Cerebellar nuclear complex (tissue), 1 donor: ENCODE data around the gene PLXNA4.

Source experiments
- DNase-seq, 2 experiments: peaks; one replicate each; lab custom pipeline; 2025; lab: John Stamatoyannopoulos, UW

The PLXNA4 gene

GRCh38 chr7:132564849-132565248 lies 11.4 kb downstream of the PLXNA4 start:
- no peak for DNase-seq

- no peak for DNase-seq
Measured at GRCh38 chr7:132564090-132564489, 12.2 kb downstream of the PLXNA4 start.

GRCh38 chr7:132562690-132563089 lies 13.6 kb downstream of the PLXNA4 start:
- DNase-seq = no peak

GRCh38 chr7:132561763-132562162 lies 14.5 kb downstream of the PLXNA4 start:
- DNase-seq = no peak

- no peak for DNase-seq
Measured at GRCh38 chr7:132560825-132561529, 15.3 kb downstream of the PLXNA4 start.

GRCh38 chr7:132560105-132560504 lies 16.2 kb downstream of the PLXNA4 start:
- no peak for DNase-seq

- DNase-seq = no peak
Measured at GRCh38 chr7:132558815-132559214, 17.5 kb downstream of the PLXNA4 start.

GRCh38 chr7:132557489-132558044 lies 18.7 kb downstream of the PLXNA4 start:
- DNase-seq = no peak

GRCh38 chr7:132554446-132554845 lies 21.8 kb downstream of the PLXNA4 start:
- no peak for DNase-seq

- DNase-seq = no peak
Measured at GRCh38 chr7:132553031-132553430, 23.2 kb downstream of the PLXNA4 start.

- DNase-seq = no peak
Measured at GRCh38 chr7:132551886-132552285, 24.4 kb downstream of the PLXNA4 start.

GRCh38 chr7:132551439-132551838 lies 24.8 kb downstream of the PLXNA4 start:
- no peak for DNase-seq

GRCh38 chr7:132548489-132549078 lies 27.7 kb downstream of the PLXNA4 start:
- DNase-seq = no peak

- DNase-seq = no peak
Measured at GRCh38 chr7:132547821-132548220, 28.4 kb downstream of the PLXNA4 start.

- no peak for DNase-seq
Measured at GRCh38 chr7:132546366-132547127, 29.7 kb downstream of the PLXNA4 start.

GRCh38 chr7:132545756-132546155 lies 30.5 kb downstream of the PLXNA4 start:
- DNase-seq = no peak

GRCh38 chr7:132544999-132545398 lies 31.3 kb downstream of the PLXNA4 start:
- no peak for DNase-seq

- DNase-seq = no peak
Measured at GRCh38 chr7:132544025-132544424, 32.2 kb downstream of the PLXNA4 start.

- DNase-seq = no peak
Measured at GRCh38 chr7:132542895-132543294, 33.4 kb downstream of the PLXNA4 start.

GRCh38 chr7:132541656-132542055 lies 34.6 kb downstream of the PLXNA4 start:
- no peak for DNase-seq

- DNase-seq = no peak
Measured at GRCh38 chr7:132537456-132538145, 38.7 kb downstream of the PLXNA4 start.
